GM18520 (cell line): ENCODE results near the gene GRAMD2B.
"Not testable (repeated sequence)": the region's sequence is repeated elsewhere in the genome, so short reads cannot be mapped to it uniquely, and the experiment has no call there.

Experiments used
- ATAC-seq: cut with Tn5 transposase; IDR thresholded peaks from one replicate; pipeline ENCODE4 v1.9.1; 2021; ENCODE audit not compliant: unreplicated experiment

GRAMD2B gene

GRCh38 chr5:126449751-126450271 lies 26.6 kb downstream of the GRAMD2B start:
- peak; percentile 82 for ATAC-seq

GRCh38 chr5:126450346-126450745 lies 27.1 kb downstream of the GRAMD2B start:
- peak; percentile 36 for ATAC-seq

- no peak for ATAC-seq
Measured at GRCh38 chr5:126450907-126451306, 27.7 kb downstream of the GRAMD2B start.

- ATAC-seq, result no peak
Measured at GRCh38 chr5:126452477-126452876, 29.3 kb downstream of the GRAMD2B start.

GRCh38 chr5:126454081-126454480 lies 30.9 kb downstream of the GRAMD2B start:
- no peak for ATAC-seq

- ATAC-seq, result no peak
Measured at GRCh38 chr5:126454535-126454934, 31.3 kb downstream of the GRAMD2B start.

- ATAC-seq, result no peak
Measured at GRCh38 chr5:126455264-126455663, 32.1 kb downstream of the GRAMD2B start.

GRCh38 chr5:126455728-126456127 lies 32.5 kb downstream of the GRAMD2B start:
- no peak for ATAC-seq

- no peak for ATAC-seq
Measured at GRCh38 chr5:126456217-126456820, 33.1 kb downstream of the GRAMD2B start.

GRCh38 chr5:126460459-126460858 lies 37.2 kb downstream of the GRAMD2B start:
- no peak for ATAC-seq

- no peak for ATAC-seq
Measured at GRCh38 chr5:126460977-126461376, 37.8 kb downstream of the GRAMD2B start.

GRCh38 chr5:126461838-126462237 lies 38.6 kb downstream of the GRAMD2B start:
- no peak for ATAC-seq

GRCh38 chr5:126462239-126463014 lies 39.2 kb downstream of the GRAMD2B start:
- peak; percentile 39 for ATAC-seq

- peak; percentile 43 for ATAC-seq
Measured at GRCh38 chr5:126464016-126464415, 40.8 kb downstream of the GRAMD2B start.

- ATAC-seq, result no peak
Measured at GRCh38 chr5:126464959-126465358, 41.8 kb downstream of the GRAMD2B start.

GRCh38 chr5:126468091-126468490 lies 44.9 kb downstream of the GRAMD2B start:
- ATAC-seq, result no peak

GRCh38 chr5:126469536-126470316 lies 46.5 kb downstream of the GRAMD2B start:
- no peak for ATAC-seq

- ATAC-seq, result not testable (repeated sequence)
Measured at GRCh38 chr5:126470529-126470928, 47.3 kb downstream of the GRAMD2B start.

GRCh38 chr5:126471247-126471646 lies 48.0 kb downstream of the GRAMD2B start:
- ATAC-seq, result no peak

GRCh38 chr5:126471875-126472537 lies 48.8 kb downstream of the GRAMD2B start:
- ATAC-seq, result no peak

- ATAC-seq, result no peak
Measured at GRCh38 chr5:126472538-126472889, 49.3 kb downstream of the GRAMD2B start.
